A673 (cell line): Measurements from ENCODE around the gene SOCS3. TPM values are rescaled to one million over a fixed set of nuclear protein-coding genes. Genes with fewer than 3 reads are reported as not detected.

ENCODE experiments used
- BruUV-seq: library from RNA; stranded (reverse); fragments of 400-500 nt; replicated peaks from 2 replicates; lab custom pipeline; 2021; lab: Mats Ljungman, UMichigan
- CTCF ChIA-PET: fragments of 300-600 bp; sonication (Branson Sonifier 250); formaldehyde crosslinking; loops from one replicate; lab custom pipeline; 2022; ENCODE audit warnings: antibody characterized with exemption; lab: Charles Lee
- POLR2A ChIA-PET: fragments of 300-600 bp; sonication (Branson Sonifier 250); formaldehyde crosslinking; loops from one replicate; lab custom pipeline; 2022; ENCODE audit warnings: antibody characterized with exemption; ENCODE audit not compliant: low non-redundant PET; lab: Charles Lee
- DNase-seq: peaks from one replicate; pipeline ENCODE4 v3.0.0-alpha.2; 2015; ENCODE audit warnings: low spot score
- H3K27ac ChIP-seq: fragments of 200-600 bp; sonication (generic); 2 replicates; pipeline ENCODE4 v1.5.1; 2016; ENCODE audit warnings: mixed run types, low read depth, mild to moderate bottlenecking, mixed read lengths, antibody characterized with exemption, low read length; ENCODE audit not compliant: poor library complexity, severe bottlenecking
- H3K27me3 ChIP-seq: fragments of 200-600 bp; sonication (generic); replicated peaks from 2 replicates; pipeline ENCODE4 v1.6.1; 2017; ENCODE audit warnings: mixed run types, low read depth, mild to moderate bottlenecking, mixed read lengths, antibody characterized with exemption, low read length; ENCODE audit not compliant: insufficient read depth, poor library complexity
- H3K36me3 ChIP-seq: fragments of 200-600 bp; sonication (generic); 2 replicates; pipeline ENCODE4 v1.6.1; 2016; ENCODE audit warnings: mixed run types, mild to moderate bottlenecking, mixed read lengths, antibody characterized with exemption, low read length; ENCODE audit not compliant: insufficient read depth, poor library complexity, severe bottlenecking
- H3K4me1 ChIP-seq: fragments of 200-600 bp; sonication (generic); 2 replicates; pipeline ENCODE4 v1.6.1; 2017; ENCODE audit warnings: mixed run types, mild to moderate bottlenecking, mixed read lengths, antibody characterized with exemption, low read length; ENCODE audit not compliant: insufficient read depth, poor library complexity, severe bottlenecking
- H3K4me3 ChIP-seq: fragments of 200-600 bp; sonication (generic); 2 replicates; pipeline ENCODE4 v1.5.1; 2016; ENCODE audit warnings: low read depth, mixed run types, mild to moderate bottlenecking, mixed read lengths, low read length; ENCODE audit not compliant: poor library complexity, severe bottlenecking
- H3K9me3 ChIP-seq: fragments of 200-600 bp; sonication (generic); 2 replicates; pipeline ENCODE4 v1.6.1; 2016; ENCODE audit warnings: mixed run types, low read depth, mild to moderate bottlenecking, mixed read lengths, antibody characterized with exemption, low read length; ENCODE audit not compliant: poor library complexity, severe bottlenecking
- EZH2 ChIP-seq: fragments of 200-600 bp; sonication (generic); IDR thresholded peaks from 2 replicates; pipeline ENCODE4 v1.6.1; 2017; ENCODE audit warnings: borderline replicate concordance, low read depth, mild to moderate bottlenecking, mixed read lengths, antibody characterized with exemption, low read length; ENCODE audit not compliant: poor library complexity, severe bottlenecking
- intact Hi-C: fragments of 100-400 bp; cut with micrococcal nuclease; formaldehyde crosslinking; loops from one replicate; pipeline ENCODE4 v1.10.0; 2022; ENCODE audit not compliant: unreplicated experiment
- total RNA-seq: library from RNA; stranded (reverse); gene quantifications from 2 replicates; pipeline ENCODE4 v1.2.3, GENCODE V29; 2021
- TF ChIP-seq, protein P1 (sequence below): fragments of 300-800, 200-600 bp; sonication (generic); conservative IDR thresholded peaks from 2 replicates; pipeline ENCODE4 v1.5.1; 2017; ENCODE audit warnings: low read depth, mild to moderate bottlenecking, antibody characterized with exemption, low read length, moderate library complexity, mixed read lengths

SOCS3 gene
- total RNA-seq, 1 experiment from 2014 or later = 9.5 TPM

DNA sequence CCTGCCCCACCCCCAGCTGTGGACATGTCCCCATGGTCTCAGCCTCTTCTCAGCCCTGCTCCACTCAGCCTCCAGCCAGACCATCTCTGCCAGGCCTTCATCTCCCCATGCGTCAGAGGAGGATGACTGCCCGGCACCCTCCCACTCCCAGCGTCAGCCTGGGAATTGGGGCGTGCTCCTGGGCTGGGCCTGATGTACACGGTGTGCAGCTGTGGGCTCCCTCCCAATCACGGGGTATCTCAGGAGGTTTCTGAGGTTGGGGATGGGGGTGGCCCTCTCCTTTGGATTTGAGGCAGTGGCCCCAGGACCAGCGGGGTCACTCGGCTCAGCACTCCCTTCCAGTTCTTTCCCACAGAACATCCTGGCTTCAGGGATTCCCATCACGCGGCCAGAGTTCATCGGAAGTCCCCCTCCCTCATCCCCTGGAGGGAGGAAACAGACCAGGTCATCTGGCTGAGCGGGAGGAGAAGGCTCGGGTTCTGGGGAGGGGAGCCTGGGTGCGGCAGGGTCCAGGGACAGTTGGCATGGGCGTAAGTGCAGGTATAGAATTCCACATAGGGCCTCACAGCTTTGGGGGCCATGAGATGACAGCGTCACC is 36.9 kb downstream of the SOCS3 start:
- POLR2A ChIA-PET = interaction anchor here (0.6 kb wide), 1 partner anchor 124 kb away, joined by 4 read pairs; no protein-coding TSS in a partner anchor
- CTCF ChIA-PET = no interaction called here
- peaks cover 9% of the 10 kb centered on the region for H3K4me1 ChIP-seq
- no peaks in the 10 kb centered on the region for H3K27me3 ChIP-seq
- DNase-seq = no peak
- H3K9me3 ChIP-seq = no peaks in the 10 kb centered on the region
- H3K36me3 ChIP-seq = no peaks in the 10 kb centered on the region
- no peak overlapping the region for H3K27ac ChIP-seq
- no peak overlapping the region for H3K4me3 ChIP-seq
- intact Hi-C loops = no loop called here
- BruUV-seq = no TSS peak
- TF ChIP-seq, protein P1, sequence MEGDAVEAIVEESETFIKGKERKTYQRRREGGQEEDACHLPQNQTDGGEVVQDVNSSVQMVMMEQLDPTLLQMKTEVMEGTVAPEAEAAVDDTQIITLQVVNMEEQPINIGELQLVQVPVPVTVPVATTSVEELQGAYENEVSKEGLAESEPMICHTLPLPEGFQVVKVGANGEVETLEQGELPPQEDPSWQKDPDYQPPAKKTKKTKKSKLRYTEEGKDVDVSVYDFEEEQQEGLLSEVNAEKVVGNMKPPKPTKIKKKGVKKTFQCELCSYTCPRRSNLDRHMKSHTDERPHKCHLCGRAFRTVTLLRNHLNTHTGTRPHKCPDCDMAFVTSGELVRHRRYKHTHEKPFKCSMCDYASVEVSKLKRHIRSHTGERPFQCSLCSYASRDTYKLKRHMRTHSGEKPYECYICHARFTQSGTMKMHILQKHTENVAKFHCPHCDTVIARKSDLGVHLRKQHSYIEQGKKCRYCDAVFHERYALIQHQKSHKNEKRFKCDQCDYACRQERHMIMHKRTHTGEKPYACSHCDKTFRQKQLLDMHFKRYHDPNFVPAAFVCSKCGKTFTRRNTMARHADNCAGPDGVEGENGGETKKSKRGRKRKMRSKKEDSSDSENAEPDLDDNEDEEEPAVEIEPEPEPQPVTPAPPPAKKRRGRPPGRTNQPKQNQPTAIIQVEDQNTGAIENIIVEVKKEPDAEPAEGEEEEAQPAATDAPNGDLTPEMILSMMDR = no peak
- no peak for TF ChIP-seq EZH2

DNA sequence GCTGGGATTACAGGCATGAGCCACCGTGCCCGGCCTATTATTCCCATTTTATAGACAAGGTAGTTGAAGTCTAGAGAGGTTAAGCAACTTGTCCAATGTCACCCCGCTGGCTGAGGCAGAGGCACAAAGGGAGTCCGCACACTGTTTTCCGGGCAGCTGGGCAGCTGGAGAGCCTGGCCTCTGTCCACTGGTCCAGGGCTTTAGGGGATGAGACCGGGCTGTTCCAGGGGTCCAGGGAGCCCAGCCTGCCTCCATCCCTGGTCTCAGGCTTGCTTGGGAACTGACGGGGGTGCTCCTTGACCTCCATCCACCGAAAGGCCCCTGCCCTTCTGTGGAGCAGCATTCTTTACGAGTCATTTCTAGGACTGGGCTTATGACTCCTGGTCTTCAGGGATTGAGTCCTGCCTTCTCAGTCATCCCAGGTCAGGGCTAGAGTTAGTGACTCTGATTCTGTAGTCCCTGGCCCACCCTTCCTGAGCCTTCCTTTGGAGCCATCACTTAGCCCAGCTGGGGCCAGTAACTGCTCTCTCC is 37.5 kb downstream of the SOCS3 start:
- Histone ChIP-seq H3K36me3 (no peaks in the 10 kb centered on the region), H3K4me3 (no peak overlapping the region), H3K9me3 (no peaks in the 10 kb centered on the region), H3K27me3 (no peaks in the 10 kb centered on the region), H3K4me1 (peaks cover 12% of the 10 kb centered on the region), H3K27ac (no peak overlapping the region)
- BruUV-seq = no TSS peak
- no peak for TF ChIP-seq EZH2
- TF ChIP-seq, protein P1 = no peak
- POLR2A ChIA-PET = no interaction called here
- intact Hi-C loops = no loop called here
- no peak for DNase-seq
- CTCF ChIA-PET = no interaction called here

DNA sequence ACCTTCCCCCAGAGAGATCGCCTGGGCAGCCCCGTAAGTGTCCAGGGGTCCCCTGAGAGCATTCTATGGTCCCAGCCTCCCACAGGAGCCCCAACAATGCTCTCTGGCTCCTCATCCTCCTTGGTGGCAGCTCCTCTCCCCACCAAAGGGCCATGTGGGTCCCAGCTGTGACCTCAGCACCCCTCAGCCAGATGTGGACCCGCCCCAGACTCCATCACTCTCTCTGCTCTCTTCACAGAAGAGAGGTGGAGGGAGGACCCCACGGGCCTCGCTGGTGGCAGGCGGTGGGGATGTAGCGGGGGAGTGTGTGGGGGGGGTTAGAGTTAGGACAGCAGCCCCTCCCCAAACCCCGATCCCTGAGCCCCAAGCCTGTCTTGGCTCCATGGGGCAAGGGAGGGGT is 41.0 kb downstream of the SOCS3 start:
- Histone ChIP-seq H3K27ac (no peak overlapping the region), H3K27me3 (no peaks in the 10 kb centered on the region), H3K4me3 (no peak overlapping the region), H3K36me3 (no peaks in the 10 kb centered on the region), H3K9me3 (no peaks in the 10 kb centered on the region), H3K4me1 (peaks cover 38% of the 10 kb centered on the region)
- no peak for TF ChIP-seq EZH2
- TF ChIP-seq, protein P1 = no peak
- no TSS peak for BruUV-seq
- ChIA-PET CTCF (no interaction called here), POLR2A (no interaction called here)
- no peak for DNase-seq
- intact Hi-C loops = no loop called here
